Mucosa of descending colon (tissue), 3 donors: ENCODE results near the gene NACAD. TPM values are rescaled to one million over a fixed set of nuclear protein-coding genes. Genes with fewer than 3 reads are reported as not detected.

Experiments
- ATAC-seq: fragments of 200-7000 bp; cut with Tn5 transposase; one replicate; pipeline ENCODE4 v1.9.1; 2020; ENCODE audit warnings: mild to moderate bottlenecking, moderate library complexity
- DNase-seq, 3 donors: peaks; one replicate each; pipeline ENCODE4 v3.0.0-alpha.2; 2020
- H3K36me3 ChIP-seq: fragments of 200-600 bp; one replicate; pipeline ENCODE4 v1.8.0; 2021; ENCODE audit warnings: low read depth, mild to moderate bottlenecking
- H3K4me1 ChIP-seq: fragments of 200-600 bp; one replicate; pipeline ENCODE4 v1.8.0; 2021; ENCODE audit warnings: low read depth, mild to moderate bottlenecking
- H3K4me3 ChIP-seq: fragments of 200-600 bp; one replicate; pipeline ENCODE4 v1.8.0; 2021; ENCODE audit warnings: mild to moderate bottlenecking
- H3K9me3 ChIP-seq: fragments of 200-600 bp; one replicate; pipeline ENCODE4 v1.8.0; 2021; ENCODE audit warnings: mild to moderate bottlenecking
- CTCF ChIP-seq: fragments of 200-600 bp; IDR thresholded peaks from one replicate; pipeline ENCODE4 v1.8.0; 2022; ENCODE audit warnings: antibody characterized with exemption, mild to moderate bottlenecking
- intact Hi-C, 2 donors: fragments of 100-400 bp; cut with DNase I in 1 of 2; cut with micrococcal nuclease in 1 of 2; formaldehyde crosslinking; loops; one replicate each; pipeline versions ENCODE4 v1.11.0 to v1.11.1; 2022; cut with DNase I, micrococcal nuclease
- total RNA-seq, 3 donors: library from RNA; stranded (reverse); fragmentation: NEBNext Ultra II Directional in 2 of 3; extraction: Animal tissue kit (Norgen Biotek cat#: 25700) in 2 of 3; gene quantifications; one replicate each; pipeline versions ENCODE4 v1.2.1 to v1.2.4, GENCODE V29; 2021 to 2023
- donor health status: DM: no; HTN: no; CAD: no; lungs with moderate emphysema.
- donor health status: DM: no; HTN: no; CAD: no.
- donor health status: DM: no; HTN: yes; CAD: no.

Gene NACAD
- total RNA-seq, 3 donors from 2014 or later = 0.49 to 14.5 (median 1.2) TPM

GRCh38 chr7:45053941-45054340 is 34.8 kb downstream of the NACAD start:
- Histone ChIP-seq H3K9me3 (no peaks in the 10 kb centered on the region), H3K4me1 (no peaks in the 10 kb centered on the region), H3K4me3 (no peak overlapping the region), H3K36me3 (no peaks in the 10 kb centered on the region)
- intact Hi-C loops = no loop called here
- DNase-seq (no peak), ATAC-seq (no peak)
- no peak for TF ChIP-seq CTCF

- ATAC-seq = no peak
These were observed 35.4 kb downstream of the NACAD start for GRCh38 chr7:45053401-45053800.

GRCh38 chr7:45052011-45052410 is 36.8 kb downstream of the NACAD start:
- no peak for TF ChIP-seq CTCF
- DNase-seq (no peak), ATAC-seq (no peak)
- Histone ChIP-seq H3K9me3 (no peaks in the 10 kb centered on the region), H3K4me3 (no peak overlapping the region), H3K4me1 (no peaks in the 10 kb centered on the region), H3K36me3 (no peaks in the 10 kb centered on the region)
- intact Hi-C loops = no loop called here

More at GRCh38 chr7:45053401-45053800, 35.4 kb downstream of the NACAD start:
- Histone ChIP-seq H3K4me1 (no peaks in the 10 kb centered on the region), H3K9me3 (no peaks in the 10 kb centered on the region), H3K36me3 (no peaks in the 10 kb centered on the region), H3K4me3 (no peak overlapping the region)
- no peak for DNase-seq
- TF ChIP-seq CTCF = no peak
- intact Hi-C loops = no loop called here

- no peak for ATAC-seq
- Histone ChIP-seq H3K4me1 (no peaks in the 10 kb centered on the region), H3K36me3 (no peaks in the 10 kb centered on the region), H3K4me3 (no peak overlapping the region), H3K9me3 (no peaks in the 10 kb centered on the region)
- TF ChIP-seq CTCF = no peak
- intact Hi-C loops = no loop called here
- no peak for DNase-seq
These were observed 38.6 kb downstream of the NACAD start for GRCh38 chr7:45050198-45050597.

GRCh38 chr7:45048748-45049147 is 40.0 kb downstream of the NACAD start:
- Histone ChIP-seq H3K4me3 (no peak overlapping the region), H3K36me3 (no peaks in the 10 kb centered on the region), H3K9me3 (no peaks in the 10 kb centered on the region), H3K4me1 (no peaks in the 10 kb centered on the region)
- DNase-seq (no peak), ATAC-seq (no peak)
- TF ChIP-seq CTCF = no peak
- intact Hi-C loops = no loop called here

- no peak for ATAC-seq
- no peak for TF ChIP-seq CTCF
- H3K36me3 ChIP-seq = no peaks in the 10 kb centered on the region
- no peaks in the 10 kb centered on the region for H3K4me1 ChIP-seq
- H3K4me3 ChIP-seq = no peak overlapping the region
- no peaks in the 10 kb centered on the region for H3K9me3 ChIP-seq
- DNase-seq = no peak
- intact Hi-C loops = no loop called here
These were observed 44.4 kb downstream of the NACAD start for GRCh38 chr7:45044338-45044737.
